NCI-H1930 (cell line): ENCODE results near the gene ARHGAP10.

ENCODE experiments used
- DNase-seq, 2 experiments: peaks; one replicate each; lab custom pipeline; 2025; lab: John Stamatoyannopoulos, UW

ARHGAP10 gene

GRCh38 chr4:147732518-147733235, 789 bp downstream of the ARHGAP10 start:
- no peak for DNase-seq

- DNase-seq = no peak
These were observed 1.9 kb downstream of the ARHGAP10 start for GRCh38 chr4:147733716-147734344.

- no peak for DNase-seq
These were observed 2.6 kb downstream of the ARHGAP10 start for GRCh38 chr4:147734496-147734895.

DNA sequence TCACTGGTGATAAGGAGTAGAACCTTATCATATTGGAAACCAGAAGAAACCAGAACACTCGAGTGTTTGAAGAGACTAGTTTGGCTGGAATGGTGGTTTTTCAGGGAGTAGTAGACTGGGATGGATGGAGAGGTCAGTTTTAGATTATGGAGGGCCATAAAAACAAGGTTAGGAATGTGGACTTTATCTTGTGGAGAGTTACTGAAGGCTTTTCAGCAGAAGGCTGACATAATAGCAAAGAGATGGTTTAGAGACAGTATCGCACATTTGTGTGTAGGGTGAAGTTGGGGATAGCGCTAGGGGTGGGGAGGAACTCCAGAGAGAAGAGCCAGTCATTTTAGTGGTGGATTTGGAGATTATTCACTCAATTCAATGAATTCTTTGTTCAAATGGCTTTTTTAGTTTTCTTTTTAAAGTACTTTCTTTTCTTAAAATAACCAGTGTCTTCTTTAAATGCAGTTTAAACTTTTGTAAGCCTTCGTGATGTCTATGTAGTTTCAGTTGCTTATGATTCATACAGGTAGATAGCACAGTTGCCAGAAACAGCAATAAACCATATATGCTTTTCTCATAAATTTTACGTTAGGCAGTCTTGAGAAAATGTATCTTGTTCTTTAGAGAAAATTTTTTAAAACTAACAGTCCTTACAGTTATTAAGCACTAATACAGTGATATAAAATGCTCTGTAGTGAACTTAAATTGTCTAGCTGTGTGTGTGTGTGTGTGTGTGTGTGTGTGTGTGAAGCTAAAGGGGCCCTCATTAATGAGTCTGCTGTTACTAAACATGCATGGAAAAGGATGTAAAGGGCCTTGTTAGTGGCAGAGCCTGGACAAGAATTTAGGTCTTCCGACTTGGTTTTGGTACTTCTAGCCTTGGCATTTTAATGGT, 3.8 kb downstream of the ARHGAP10 start:
- DNase-seq = no peak

DNA sequence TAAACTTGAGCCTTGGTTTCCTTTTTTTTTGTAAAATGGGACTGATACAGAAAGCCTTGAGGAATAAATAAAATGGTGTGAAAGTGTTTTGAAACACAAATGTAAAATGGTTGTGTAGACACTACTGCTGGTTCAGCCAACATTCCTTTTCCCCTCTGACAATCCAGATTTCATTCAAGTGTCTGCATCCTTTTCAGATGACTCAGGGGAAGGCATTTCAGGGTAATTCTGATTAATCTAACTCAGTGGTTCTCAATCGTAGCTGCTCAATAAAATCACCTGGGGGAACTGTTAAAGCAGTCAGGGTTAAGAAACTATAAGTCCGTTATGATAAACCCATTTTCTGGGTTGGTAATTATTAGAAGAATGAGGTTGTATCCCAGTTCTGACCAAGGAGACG, 4.6 kb downstream of the ARHGAP10 start:
- DNase-seq = no peak

- no peak for DNase-seq
These were observed 5.7 kb downstream of the ARHGAP10 start for GRCh38 chr4:147737623-147738022.

GRCh38 chr4:147739239-147739823, 7.4 kb downstream of the ARHGAP10 start:
- DNase-seq = no peak

DNA sequence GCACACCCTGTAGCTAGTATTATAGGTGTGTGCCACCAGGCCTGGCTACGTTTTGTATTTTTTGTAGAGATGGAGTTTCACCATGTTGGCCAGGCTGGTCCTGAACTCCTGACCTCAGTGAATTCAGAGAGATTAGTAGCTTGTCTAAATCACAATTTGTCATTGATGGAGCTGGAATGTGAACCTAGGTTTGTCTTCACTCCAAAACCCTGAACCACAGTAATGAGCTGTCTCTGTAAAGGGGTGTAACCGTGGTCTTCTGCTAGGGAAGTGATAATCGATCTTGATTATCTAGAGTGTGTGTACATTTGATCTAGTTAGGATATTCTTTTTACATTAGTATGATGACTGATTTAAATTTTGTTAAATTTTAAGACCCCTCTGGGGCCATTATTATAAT, 8.3 kb downstream of the ARHGAP10 start:
- DNase-seq = no peak

DNA sequence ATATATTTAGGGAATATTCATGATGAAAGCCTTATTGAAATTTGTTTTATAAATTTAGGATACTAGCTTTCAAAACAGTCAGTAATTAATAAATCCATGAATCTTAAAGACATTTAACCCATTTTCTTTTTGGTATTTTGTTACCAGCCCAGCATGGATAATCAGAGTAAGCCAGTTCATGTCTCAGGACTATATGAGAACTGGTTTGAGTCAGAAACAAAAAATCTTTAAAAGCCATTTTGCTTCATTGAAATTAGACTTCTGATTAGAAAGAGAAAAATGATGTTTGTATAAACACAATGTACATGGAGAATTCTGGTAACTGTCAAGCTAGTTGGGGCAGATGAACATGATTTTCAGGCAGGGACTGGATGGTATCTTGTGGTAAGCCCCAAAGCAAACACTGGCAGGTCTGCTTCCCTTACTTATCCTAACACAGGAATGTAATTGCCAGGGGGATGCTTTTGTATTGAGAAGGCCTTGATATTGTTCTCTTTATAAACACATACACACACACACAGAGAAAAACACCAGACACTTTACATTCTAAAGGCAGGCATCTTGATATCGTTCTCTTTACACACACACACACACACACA, 9.4 kb downstream of the ARHGAP10 start:
- no peak for DNase-seq

DNA sequence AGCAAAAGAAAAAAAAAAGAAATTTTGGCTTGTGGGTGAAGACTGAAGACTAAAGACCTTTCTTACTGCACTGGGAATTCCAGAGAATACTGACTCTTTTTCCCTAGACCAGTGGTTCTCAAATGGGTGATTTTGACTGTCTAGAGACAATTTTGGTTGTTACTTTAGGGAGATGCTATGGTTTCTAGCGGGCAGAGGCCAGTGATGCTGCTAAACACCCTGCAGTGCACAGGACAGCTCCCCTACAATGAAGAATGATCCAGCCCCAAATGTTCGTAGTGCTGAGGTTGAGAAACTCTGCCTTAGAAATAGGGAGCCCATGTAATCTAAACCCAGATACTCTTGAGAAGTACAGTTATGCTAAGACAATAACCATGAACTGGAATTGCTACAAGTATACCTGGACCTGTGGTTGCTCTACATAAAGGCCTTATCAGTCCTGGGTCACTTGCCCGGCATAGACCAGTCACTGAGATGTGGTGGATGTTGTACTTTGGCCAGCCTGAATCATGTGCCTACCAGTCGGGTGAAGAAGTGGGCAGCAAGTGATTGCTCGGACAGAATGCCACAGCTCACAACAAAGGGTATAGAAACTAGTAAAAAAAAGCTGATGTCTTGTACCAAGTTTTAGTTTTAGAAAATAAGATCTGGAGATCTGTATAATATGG, 16.0 kb downstream of the ARHGAP10 start:
- no peak for DNase-seq

- DNase-seq = no peak
These were observed 18.0 kb downstream of the ARHGAP10 start for GRCh38 chr4:147749811-147750321.

- no peak for DNase-seq
These were observed 21.2 kb downstream of the ARHGAP10 start for GRCh38 chr4:147753047-147753446.

- no peak for DNase-seq
These were observed 22.2 kb downstream of the ARHGAP10 start for GRCh38 chr4:147754037-147754445.

GRCh38 chr4:147755561-147756295, 23.8 kb downstream of the ARHGAP10 start:
- no peak for DNase-seq

GRCh38 chr4:147756417-147756816, 24.5 kb downstream of the ARHGAP10 start:
- DNase-seq = no peak

DNA sequence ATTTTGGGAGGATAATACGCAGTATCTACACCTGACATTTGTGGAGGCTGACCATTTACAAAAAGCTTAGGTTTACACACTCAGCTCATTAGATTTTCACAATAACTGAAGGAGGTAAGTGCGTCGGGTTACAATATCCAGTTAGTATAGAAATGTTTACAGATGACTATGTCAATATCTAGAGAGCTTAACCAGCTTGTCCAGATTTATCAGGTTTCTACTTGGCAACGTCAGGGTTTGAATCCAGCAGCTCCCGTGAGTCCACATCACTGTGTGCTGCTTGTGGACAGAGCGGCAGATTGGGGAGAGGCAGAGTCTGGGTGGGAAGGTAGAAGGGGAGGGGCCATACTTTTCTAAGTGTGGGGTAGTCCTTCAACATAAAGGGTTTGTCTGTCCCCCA, 28.3 kb downstream of the ARHGAP10 start:
- DNase-seq = no peak

DNA sequence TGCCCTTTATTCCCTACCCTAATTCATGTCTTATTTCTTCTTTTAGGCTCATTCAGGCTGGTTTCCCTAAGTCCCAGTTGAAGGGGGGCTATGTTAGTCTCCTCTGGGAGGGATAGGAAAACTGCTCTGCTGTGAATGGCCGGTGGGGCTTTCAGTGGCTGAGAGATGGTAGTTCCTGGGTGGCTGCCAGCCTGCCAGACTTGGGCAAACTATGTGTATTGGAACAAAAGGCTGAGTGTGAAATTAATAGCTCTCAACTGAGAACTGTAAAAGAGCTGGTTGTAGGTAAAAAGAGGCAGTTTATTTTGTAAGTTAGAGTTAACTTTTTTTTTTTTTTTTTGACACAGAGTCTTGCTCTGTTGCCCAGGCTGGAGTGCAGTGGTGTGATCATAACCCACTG, 28.8 kb downstream of the ARHGAP10 start:
- DNase-seq = no peak

DNA sequence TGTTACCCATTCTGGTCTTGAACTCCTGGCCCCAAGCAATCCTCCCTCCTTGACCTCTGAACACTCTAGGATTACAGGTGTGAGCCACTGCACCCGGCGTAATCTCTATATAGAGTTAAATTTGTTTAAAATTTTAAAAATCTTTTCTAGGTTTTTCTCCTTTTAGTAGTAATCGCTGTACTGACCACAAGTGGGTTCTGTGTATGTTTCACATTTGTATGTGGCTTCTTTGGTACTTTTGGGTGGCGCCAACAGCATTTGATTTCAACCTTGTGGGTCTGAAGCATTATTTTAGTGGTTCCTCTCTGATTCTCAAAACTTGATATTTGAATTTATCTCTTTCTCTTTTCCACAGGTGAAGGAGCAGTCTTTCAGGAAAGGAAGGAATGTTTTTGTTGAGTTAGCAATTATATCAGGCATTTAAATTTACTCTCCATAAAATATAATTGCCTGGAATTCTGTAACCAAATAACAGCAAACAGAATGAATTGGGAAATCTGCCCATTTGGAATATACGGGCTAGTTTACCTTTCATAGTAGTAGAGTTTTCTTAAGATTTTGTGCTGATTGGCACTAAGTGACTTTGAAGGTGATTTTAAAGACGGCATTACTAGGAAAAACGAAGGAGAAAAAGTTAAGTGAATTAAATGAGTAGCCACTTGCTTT, 29.5 kb downstream of the ARHGAP10 start:
- DNase-seq = no peak

- no peak for DNase-seq
These were observed 32.4 kb downstream of the ARHGAP10 start for GRCh38 chr4:147764337-147764736.

DNA sequence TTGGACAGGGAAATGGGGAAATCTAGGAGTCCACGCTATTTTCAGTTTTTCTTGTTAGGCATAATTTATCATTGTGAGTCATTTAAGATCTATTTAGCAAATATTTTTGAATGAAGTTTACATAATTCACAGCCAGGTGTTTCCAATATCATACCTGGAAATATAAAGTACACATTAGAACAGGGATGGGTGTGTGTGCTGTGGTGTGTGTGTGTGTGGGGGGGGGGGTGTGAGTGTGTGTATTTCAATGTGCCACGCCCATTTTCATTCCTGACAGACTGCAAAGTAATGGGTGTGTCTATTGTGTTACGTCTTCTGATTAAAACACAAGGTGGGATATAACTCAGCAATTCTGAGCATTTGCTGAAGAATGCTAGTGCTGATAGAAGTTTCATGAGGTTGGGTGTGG, 33.2 kb downstream of the ARHGAP10 start:
- DNase-seq = no peak
